NT2/D1 (cell line): ENCODE results near the gene GTSE1.
"Not testable (repeated sequence)": the region's sequence is repeated elsewhere in the genome, so short reads cannot be mapped to it uniquely, and the experiment has no call there.

Experiments
- DNase-seq: peaks from one replicate; pipeline ENCODE4 v3.0.0-alpha.2; 2011; ENCODE audit warnings: low read depth, low spot score
- H3K27me3 ChIP-seq: 2 replicates; pipeline ENCODE4 v1.6.0; 2011; ENCODE audit warnings: mild to moderate bottlenecking; ENCODE audit not compliant: insufficient read length, insufficient read depth
- H3K36me3 ChIP-seq: 2 replicates; pipeline ENCODE4 v1.6.1; 2011; ENCODE audit warnings: mild to moderate bottlenecking, low read length, mixed read lengths; ENCODE audit not compliant: insufficient read depth, insufficient read length
- H3K4me1 ChIP-seq: 2 replicates; pipeline ENCODE4 v1.5.1; 2011; ENCODE audit not compliant: insufficient read depth, insufficient read length
- H3K4me3 ChIP-seq: 2 replicates; pipeline ENCODE4 v1.5.1; 2011; ENCODE audit warnings: low read depth; ENCODE audit not compliant: insufficient read length
- H3K9ac ChIP-seq: 2 replicates; pipeline ENCODE4 v1.6.0; 2011; ENCODE audit warnings: low read depth; ENCODE audit not compliant: insufficient read length
- H3K9me3 ChIP-seq: 2 replicates; pipeline ENCODE4 v1.5.1; 2011; ENCODE audit warnings: mild to moderate bottlenecking, low read length; ENCODE audit not compliant: insufficient read depth
- SUZ12 ChIP-seq: IDR thresholded peaks from 2 replicates; pipeline ENCODE4 v1.6.1; 2011; ENCODE audit not compliant: insufficient read length, insufficient read depth; ENCODE audit errors: extremely low read depth
- YY1 ChIP-seq: IDR thresholded peaks from 2 replicates; pipeline ENCODE4 v1.6.1; 2011; ENCODE audit not compliant: insufficient read length, insufficient read depth
- ZNF274 ChIP-seq: IDR thresholded peaks from 2 replicates; pipeline ENCODE4 v1.6.1; 2011; ENCODE audit warnings: mild to moderate bottlenecking, low read depth, low read length

The GTSE1 gene

DNA sequence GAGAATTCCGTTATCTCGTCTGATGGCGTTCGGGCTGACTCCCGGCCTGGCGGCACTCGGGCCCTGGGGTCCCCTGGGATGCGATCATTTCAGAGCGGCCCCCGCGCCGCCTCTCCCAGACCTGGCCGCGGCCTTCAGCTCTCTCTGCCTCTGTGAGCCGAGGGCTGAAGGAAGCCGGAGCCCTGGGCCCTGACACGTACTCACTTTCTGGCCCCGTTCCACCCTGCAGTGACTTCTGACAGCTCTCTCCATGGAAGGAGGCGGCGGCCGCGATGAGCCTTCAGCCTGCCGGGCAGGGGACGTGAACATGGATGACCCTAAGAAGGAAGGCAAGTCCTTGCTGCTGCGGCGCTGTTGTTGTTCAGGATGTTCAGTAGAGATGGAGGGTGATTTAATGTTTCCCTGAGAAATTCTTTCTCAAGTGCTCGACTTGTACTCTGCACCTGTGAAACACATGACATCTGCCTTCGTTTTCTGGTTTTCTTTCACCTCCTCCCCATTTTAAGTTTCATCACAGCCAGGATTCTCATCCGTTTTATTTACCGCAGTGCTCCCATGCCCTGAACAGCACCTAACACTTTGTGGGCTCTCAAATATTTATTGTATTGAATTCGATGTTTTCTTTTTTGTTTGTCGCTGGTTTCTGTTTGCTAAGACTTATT, 612 bp downstream of the GTSE1 start:
- Histone ChIP-seq H3K4me3 (peak overlapping the region; percentile 72), H3K4me1 (peaks cover 14% of the 10 kb centered on the region), H3K9ac (peak overlapping the region; percentile 86), H3K9me3 (no peaks in the 10 kb centered on the region), H3K36me3 (peaks cover 38% of the 10 kb centered on the region), H3K27me3 (no peaks in the 10 kb centered on the region)
- no peak for TF ChIP-seq YY1
- no peak for TF ChIP-seq SUZ12
- TF ChIP-seq ZNF274 = no peak
- peak; percentile 3 for DNase-seq

DNA sequence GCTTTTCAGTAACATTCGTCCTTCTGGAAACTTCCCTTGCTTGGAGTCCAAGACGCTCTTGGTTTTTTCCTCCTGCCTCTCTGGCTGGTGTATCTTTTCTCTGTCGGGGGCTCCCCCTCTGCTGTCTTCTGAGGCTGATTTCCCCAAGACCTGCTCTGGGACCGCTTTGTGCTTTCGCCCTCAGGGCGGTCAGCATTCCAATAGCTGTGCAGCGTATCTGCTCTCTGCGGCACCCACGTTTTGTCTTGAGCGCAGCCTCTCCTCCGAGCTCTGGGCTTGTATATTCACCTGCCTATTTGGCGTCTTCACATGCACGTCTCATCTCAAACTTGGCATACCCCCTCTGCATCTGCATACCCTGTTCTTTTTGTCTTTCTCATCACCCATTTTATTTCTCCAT, 2.4 kb downstream of the GTSE1 start:
- H3K4me1 ChIP-seq = peaks cover 12% of the 10 kb centered on the region
- no peaks in the 10 kb centered on the region for H3K9me3 ChIP-seq
- H3K4me3 ChIP-seq = no peak overlapping the region
- no peaks in the 10 kb centered on the region for H3K27me3 ChIP-seq
- peak overlapping the region; percentile 5 for H3K9ac ChIP-seq
- no peak for DNase-seq
- peaks cover 40% of the 10 kb centered on the region for H3K36me3 ChIP-seq
- TF ChIP-seq YY1 (no peak), SUZ12 (no peak), ZNF274 (no peak)

DNA sequence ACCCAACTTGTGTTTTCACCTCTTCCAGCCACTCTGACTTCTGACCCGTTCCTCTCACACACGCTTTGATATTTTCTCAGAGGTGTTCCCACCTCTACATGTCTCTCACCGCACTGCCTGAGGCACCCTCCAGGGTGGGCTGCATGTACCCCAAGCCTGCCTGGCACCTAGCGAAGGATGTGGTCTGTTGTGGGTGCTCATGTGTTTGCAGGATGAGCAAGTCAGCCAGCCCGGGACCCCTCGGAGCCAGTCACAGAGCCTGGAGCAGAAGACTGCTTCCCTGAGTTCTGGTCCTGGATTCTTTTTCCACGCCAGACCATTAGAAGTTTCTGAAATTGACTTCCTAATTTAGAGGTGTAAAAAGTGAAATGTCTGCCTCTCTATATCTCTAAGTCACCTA, 3.8 kb downstream of the GTSE1 start:
- Histone ChIP-seq H3K4me3 (no peak overlapping the region), H3K27me3 (no peaks in the 10 kb centered on the region), H3K36me3 (peaks cover 48% of the 10 kb centered on the region), H3K9ac (peak overlapping the region; percentile 42), H3K9me3 (no peaks in the 10 kb centered on the region), H3K4me1 (peaks cover 10% of the 10 kb centered on the region)
- no peak for DNase-seq
- TF ChIP-seq YY1 (no peak), SUZ12 (no peak), ZNF274 (no peak)

DNA sequence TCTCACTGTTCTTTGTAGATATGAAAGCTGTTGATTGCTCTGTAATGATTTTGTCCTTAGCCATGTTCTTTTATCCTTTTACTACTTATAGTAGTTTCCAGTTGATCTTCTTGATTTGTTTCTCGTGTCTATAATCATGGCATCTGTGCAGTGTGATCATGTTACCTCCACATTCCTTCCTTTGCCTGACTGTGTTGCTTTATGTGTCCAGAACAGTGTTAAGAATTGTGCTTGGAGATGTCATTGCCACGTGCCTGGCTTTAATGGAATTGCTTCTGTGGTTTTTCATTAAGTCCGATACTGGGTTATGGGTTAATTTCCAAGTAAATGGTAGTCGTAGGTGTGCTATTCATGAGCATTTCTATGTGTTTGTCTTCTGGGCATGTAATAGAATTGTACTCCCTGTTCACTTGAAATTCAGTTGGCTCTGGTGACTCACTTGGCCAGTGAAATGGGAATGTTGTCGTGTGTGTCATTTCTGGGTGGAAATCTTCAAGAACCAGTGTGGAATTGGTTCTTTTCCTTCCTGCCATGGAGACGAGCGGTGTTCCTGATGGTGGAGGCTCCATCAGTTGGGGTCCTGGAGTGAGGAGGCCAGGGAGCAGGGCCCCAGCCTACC, 6.8 kb downstream of the GTSE1 start:
- Histone ChIP-seq H3K27me3 (no peaks in the 10 kb centered on the region), H3K9me3 (no peaks in the 10 kb centered on the region), H3K36me3 (peaks cover 59% of the 10 kb centered on the region), H3K9ac (no peak overlapping the region), H3K4me3 (no peak overlapping the region), H3K4me1 (peaks cover 3% of the 10 kb centered on the region)
- no peak for DNase-seq
- no peak for TF ChIP-seq ZNF274
- TF ChIP-seq YY1 = no peak

DNA sequence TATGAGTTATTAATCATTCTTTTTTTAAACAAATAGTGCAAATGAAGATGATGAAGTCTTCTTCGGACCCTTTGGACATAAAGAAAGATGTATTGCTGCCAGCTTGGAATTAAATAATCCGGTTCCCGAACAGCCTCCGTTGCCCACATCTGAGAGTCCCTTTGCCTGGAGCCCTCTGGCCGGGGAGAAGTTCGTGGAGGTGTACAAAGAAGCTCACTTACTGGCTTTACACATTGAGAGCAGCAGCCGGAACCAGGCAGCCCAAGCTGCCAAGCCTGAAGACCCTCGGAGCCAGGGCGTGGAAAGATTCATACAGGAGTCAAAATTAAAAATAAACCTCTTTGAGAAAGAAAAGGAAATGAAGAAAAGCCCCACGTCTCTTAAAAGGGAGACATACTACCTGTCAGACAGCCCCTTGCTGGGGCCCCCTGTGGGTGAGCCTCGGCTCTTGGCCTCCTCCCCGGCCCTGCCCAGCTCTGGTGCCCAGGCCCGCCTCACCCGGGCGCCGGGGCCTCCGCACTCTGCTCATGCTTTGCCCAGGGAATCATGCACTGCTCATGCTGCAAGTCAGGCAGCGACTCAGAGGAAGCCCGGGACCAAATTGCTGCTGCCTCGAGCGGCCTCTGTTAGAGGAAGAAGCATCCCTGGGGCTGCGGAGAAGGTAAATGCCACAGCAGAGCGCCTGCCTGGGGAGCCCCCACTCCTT, 11.8 kb downstream of the GTSE1 start:
- DNase-seq = no peak
- TF ChIP-seq ZNF274 (no peak), YY1 (no peak), SUZ12 (no peak)
- Histone ChIP-seq H3K27me3 (no peaks in the 10 kb centered on the region), H3K4me1 (no peaks in the 10 kb centered on the region), H3K9me3 (no peaks in the 10 kb centered on the region), H3K36me3 (peaks cover 59% of the 10 kb centered on the region), H3K9ac (no peak overlapping the region), H3K4me3 (no peak overlapping the region)

DNA sequence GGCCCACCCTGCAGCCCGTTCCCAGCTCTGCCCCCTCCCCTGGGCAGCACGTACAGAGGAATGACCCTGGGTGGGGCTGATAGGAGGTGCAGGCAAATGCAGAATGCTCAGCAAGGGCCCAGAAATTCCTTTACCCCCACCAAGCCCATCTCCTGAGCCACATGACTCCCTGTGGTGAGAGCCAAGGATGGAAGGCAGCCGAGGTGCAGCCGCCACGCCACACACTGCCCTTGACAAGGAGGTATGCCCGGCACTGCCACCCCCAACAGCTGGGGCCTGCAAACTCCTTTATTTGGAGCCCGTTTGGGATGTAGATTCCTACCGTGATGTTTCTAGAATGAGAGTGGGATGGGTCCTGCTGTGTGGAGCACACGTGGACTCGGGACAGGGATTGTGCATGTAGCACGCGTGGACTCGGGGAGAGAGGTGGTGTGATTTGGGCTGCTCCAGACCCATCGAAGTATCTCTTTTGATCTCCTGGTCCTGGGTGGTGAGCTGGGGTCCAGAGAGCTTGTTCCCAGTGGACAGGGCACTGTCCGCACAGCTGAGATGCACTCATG, 12.9 kb downstream of the GTSE1 start:
- H3K4me3 ChIP-seq = no peak overlapping the region
- no peaks in the 10 kb centered on the region for H3K4me1 ChIP-seq
- peaks cover 61% of the 10 kb centered on the region for H3K36me3 ChIP-seq
- H3K27me3 ChIP-seq = no peaks in the 10 kb centered on the region
- no peak for DNase-seq
- no peak for TF ChIP-seq SUZ12
- TF ChIP-seq ZNF274 = no peak
- no peak for TF ChIP-seq YY1
- H3K9me3 ChIP-seq = no peaks in the 10 kb centered on the region
- no peak overlapping the region for H3K9ac ChIP-seq

DNA sequence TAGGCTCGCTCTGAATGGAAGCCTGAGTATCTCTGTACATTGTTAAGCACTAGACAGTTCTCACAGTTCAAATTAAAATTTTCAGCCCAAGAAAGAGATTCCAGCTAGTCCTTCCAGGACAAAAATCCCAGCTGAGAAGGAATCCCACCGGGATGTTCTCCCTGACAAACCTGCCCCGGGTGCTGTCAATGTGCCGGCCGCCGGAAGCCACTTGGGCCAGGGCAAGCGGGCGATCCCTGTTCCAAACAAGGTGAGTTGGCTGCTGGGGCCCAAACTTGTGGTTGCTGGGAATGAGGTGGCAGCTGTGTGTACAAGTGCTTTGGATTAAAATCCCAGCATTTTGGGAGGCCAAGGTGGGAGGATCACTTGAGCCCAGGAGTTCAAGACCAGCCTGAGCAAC, 15.4 kb downstream of the GTSE1 start:
- DNase-seq = no peak
- H3K9me3 ChIP-seq = no peaks in the 10 kb centered on the region
- peaks cover 68% of the 10 kb centered on the region for H3K36me3 ChIP-seq
- no peak overlapping the region for H3K9ac ChIP-seq
- TF ChIP-seq ZNF274 (no peak), YY1 (no peak), SUZ12 (no peak)
- no peaks in the 10 kb centered on the region for H3K27me3 ChIP-seq
- H3K4me3 ChIP-seq = no peak overlapping the region
- no peaks in the 10 kb centered on the region for H3K4me1 ChIP-seq

DNA sequence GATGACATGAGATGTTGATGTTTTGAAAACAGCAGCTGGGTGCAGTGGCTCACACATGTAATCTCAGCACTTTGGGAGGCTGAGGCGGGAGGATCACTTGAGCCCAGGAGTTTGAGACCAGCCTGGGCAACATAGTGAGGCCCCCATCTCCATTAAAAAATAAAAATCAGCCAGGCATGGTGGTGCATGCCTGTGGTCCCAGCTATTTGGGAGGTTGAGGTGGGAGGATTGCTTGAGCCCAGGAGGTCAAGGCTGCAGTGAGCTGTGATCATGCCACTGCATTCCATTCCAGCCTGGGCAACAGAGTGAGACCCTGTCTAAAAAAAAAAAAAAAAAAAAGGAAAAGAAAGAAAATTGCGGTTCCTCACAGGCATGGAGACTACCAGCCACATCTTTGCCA, 16.2 kb downstream of the GTSE1 start:
- not testable (repeated sequence) for H3K27me3 ChIP-seq, DNase-seq
- peaks cover 75% of the 10 kb centered on the region for H3K36me3 ChIP-seq

More for the DNA sequence above, 16.2 kb downstream of the GTSE1 start:
- not testable (repeated sequence) for H3K4me1 ChIP-seq, H3K9me3 ChIP-seq, H3K4me3 ChIP-seq, H3K9ac ChIP-seq
